Neural cell (in vitro differentiated cells): ENCODE measurements around the gene MN1. TPM values are rescaled to one million over a fixed set of nuclear protein-coding genes. Genes with fewer than 3 reads are reported as not detected.

ENCODE experiments used
- H2AFZ ChIP-seq: fragments of 200-600, 300-800 bp; sonication (generic), shearing (Covaris generic); 2 replicates; pipeline ENCODE4 v1.6.0; 2014; ENCODE audit warnings: low read depth, mild to moderate bottlenecking, antibody characterized with exemption, low read length, moderate library complexity
- H3F3A ChIP-seq: fragments of 200-600 bp; shearing (Covaris generic); 2 replicates; pipeline ENCODE4 v1.6.1; 2016; ENCODE audit warnings: mild to moderate bottlenecking, moderate library complexity, mixed read lengths, antibody characterized with exemption, low read length; ENCODE audit not compliant: insufficient read depth, poor library complexity, severe bottlenecking
- H3K27ac ChIP-seq: fragments of 200-600, 300-800 bp; sonication (generic), shearing (Covaris generic); 2 replicates; pipeline ENCODE4 v1.5.1; 2014; ENCODE audit warnings: mild to moderate bottlenecking, low read length, moderate library complexity
- H3K27me3 ChIP-seq: fragments of 300-800, 200-600 bp; sonication (generic), shearing (Covaris generic); 2 replicates; pipeline ENCODE4 v1.6.0; 2014; ENCODE audit warnings: mild to moderate bottlenecking, low read depth, low read length, moderate library complexity; ENCODE audit not compliant: insufficient read depth
- H3K36me3 ChIP-seq: fragments of 300-800, 200-600 bp; sonication (generic), shearing (Covaris generic); 2 replicates; pipeline ENCODE4 v1.5.1; 2014; ENCODE audit warnings: mild to moderate bottlenecking, antibody characterized with exemption, low read length, moderate library complexity; ENCODE audit not compliant: insufficient read depth
- H3K4me2 ChIP-seq: fragments of 300-800, 200-600 bp; sonication (generic), shearing (Covaris generic); 2 replicates; pipeline ENCODE4 v1.6.0; 2014; ENCODE audit warnings: mild to moderate bottlenecking, low read length
- H3K4me3 ChIP-seq: fragments of 300-800, 200-600 bp; sonication (generic), shearing (Covaris generic); 2 replicates; pipeline ENCODE4 v1.5.1; 2014; ENCODE audit warnings: mild to moderate bottlenecking, low read length, moderate library complexity
- H3K79me2 ChIP-seq: fragments of 200-600 bp; shearing (Covaris generic); replicated peaks from 2 replicates; pipeline ENCODE4 v1.6.0; 2014; ENCODE audit warnings: mild to moderate bottlenecking, low read length, moderate library complexity; ENCODE audit not compliant: insufficient read depth
- H3K9ac ChIP-seq: fragments of 300-800, 200-600 bp; sonication (generic), shearing (Covaris generic); 2 replicates; pipeline ENCODE4 v1.6.1; 2016; ENCODE audit warnings: mild to moderate bottlenecking, low read length, mixed read lengths
- H3K9me2 ChIP-seq: fragments of 200-600 bp; shearing (Covaris generic); 2 replicates; pipeline ENCODE4 v1.6.1; 2016; ENCODE audit warnings: mild to moderate bottlenecking, low read length, mixed read lengths; ENCODE audit not compliant: insufficient read depth
- H3K9me3 ChIP-seq: fragments of 200-600, 300-800 bp; sonication (generic), shearing (Covaris generic); 2 replicates; pipeline ENCODE4 v1.6.1; 2016; ENCODE audit warnings: mild to moderate bottlenecking, mixed run types, low read length, moderate library complexity, mixed read lengths
- H4K20me1 ChIP-seq: fragments of 200-600 bp; shearing (Covaris generic); 2 replicates; pipeline ENCODE4 v1.6.1; 2016; ENCODE audit warnings: mild to moderate bottlenecking, mixed run types; ENCODE audit not compliant: insufficient read depth
- CTCF ChIP-seq: fragments of 450-650 bp; IDR thresholded peaks from 2 replicates; pipeline ENCODE4 v1.5.1; 2014; ENCODE audit warnings: antibody characterized with exemption, mild to moderate bottlenecking, moderate library complexity; ENCODE audit not compliant: poor library complexity, severe bottlenecking
- EP300 ChIP-seq: fragments of 450-650 bp; conservative IDR thresholded peaks from 2 replicates; pipeline ENCODE4 v1.6.1; 2014; ENCODE audit warnings: antibody characterized with exemption, mild to moderate bottlenecking, moderate library complexity; ENCODE audit not compliant: poor library complexity, severe bottlenecking
- EZH2 ChIP-seq: fragments of 200-600, 300-800 bp; shearing (Covaris generic), sonication (generic); IDR thresholded peaks from 2 replicates; pipeline ENCODE4 v1.6.1; 2014; ENCODE audit warnings: antibody characterized with exemption, low read length, borderline replicate concordance, mild to moderate bottlenecking; ENCODE audit not compliant: insufficient read depth, poor library complexity, severe bottlenecking
- MXI1 ChIP-seq: fragments of 450-650 bp; conservative IDR thresholded peaks from 2 replicates; pipeline ENCODE4 v1.6.1; 2014; ENCODE audit warnings: antibody characterized with exemption, mild to moderate bottlenecking; ENCODE audit not compliant: poor library complexity, severe bottlenecking
- POLR2AphosphoS5 ChIP-seq: IDR thresholded peaks from 2 replicates; pipeline ENCODE4 v1.6.1; 2012
- RAD21 ChIP-seq: fragments of 450-650 bp; conservative IDR thresholded peaks from 2 replicates; pipeline ENCODE4 v1.6.1; 2014; ENCODE audit warnings: antibody characterized with exemption, mild to moderate bottlenecking, moderate library complexity
- REST ChIP-seq: IDR thresholded peaks from 2 replicates; pipeline ENCODE4 v1.6.1; 2012; ENCODE audit warnings: borderline replicate concordance
- SMC3 ChIP-seq: fragments of 450-650 bp; conservative IDR thresholded peaks from 2 replicates; pipeline ENCODE4 v1.6.1; 2014; ENCODE audit warnings: antibody characterized with exemption, mild to moderate bottlenecking, moderate library complexity; ENCODE audit not compliant: poor library complexity
- TAF1 ChIP-seq: IDR thresholded peaks from 2 replicates; pipeline ENCODE4 v1.6.1; 2012; ENCODE audit warnings: low read depth
- polyA plus RNA-seq: library from polyadenylated mRNA; depleted of rRNA; stranded (reverse); fragments of >200 nt; gene quantifications from 2 replicates; pipeline ENCODE4 v1.2.3, GENCODE V29; 2014

MN1 gene
- polyA plus RNA-seq, 1 donor from 2014 or later: 7.3 TPM

GRCh38 chr22:27756212-27756660, 45.3 kb downstream of the MN1 start:
- Histone ChIP-seq H3K4me3 (no peak overlapping the region), H3K79me2 (peaks cover 13% of the 10 kb centered on the region), H3K27me3 (no peaks in the 10 kb centered on the region), H4K20me1 (no peaks in the 10 kb centered on the region), H3F3A (no peaks in the 10 kb centered on the region), H3K4me2 (no peak overlapping the region), H3K27ac (no peak overlapping the region), H3K9me3 (no peaks in the 10 kb centered on the region), H3K9ac (no peak overlapping the region), H3K9me2 (no peaks in the 10 kb centered on the region), H3K36me3 (no peaks in the 10 kb centered on the region), H2AFZ (no peak overlapping the region)
- TF ChIP-seq REST (no peak), RAD21 (no peak), TAF1 (no peak), EP300 (no peak), CTCF (no peak), EZH2 (no peak), SMC3 (no peak), MXI1 (no peak), POLR2AphosphoS5 (no peak)

- H3K79me2 ChIP-seq: peaks cover 13% of the 10 kb centered on the region
- H3K4me2 ChIP-seq: no peak overlapping the region
- TF ChIP-seq CTCF (no peak), REST (no peak), MXI1 (no peak), TAF1 (no peak), EZH2 (no peak), RAD21 (no peak), POLR2AphosphoS5 (no peak), EP300 (no peak), SMC3 (no peak)
- H3K4me3 ChIP-seq: no peak overlapping the region
- H4K20me1 ChIP-seq: no peaks in the 10 kb centered on the region
- H3K27me3 ChIP-seq: no peaks in the 10 kb centered on the region
- H2AFZ ChIP-seq: no peak overlapping the region
- H3K36me3 ChIP-seq: no peaks in the 10 kb centered on the region
- H3K27ac ChIP-seq: no peak overlapping the region
- H3K9me2 ChIP-seq: no peaks in the 10 kb centered on the region
- H3K9me3 ChIP-seq: no peaks in the 10 kb centered on the region
- no peaks in the 10 kb centered on the region for H3F3A ChIP-seq
- no peak overlapping the region for H3K9ac ChIP-seq
Observed at GRCh38 chr22:27755521-27756211, 45.9 kb downstream of the MN1 start.
